ENCODE data around the gene CNBD2.

DNA sequence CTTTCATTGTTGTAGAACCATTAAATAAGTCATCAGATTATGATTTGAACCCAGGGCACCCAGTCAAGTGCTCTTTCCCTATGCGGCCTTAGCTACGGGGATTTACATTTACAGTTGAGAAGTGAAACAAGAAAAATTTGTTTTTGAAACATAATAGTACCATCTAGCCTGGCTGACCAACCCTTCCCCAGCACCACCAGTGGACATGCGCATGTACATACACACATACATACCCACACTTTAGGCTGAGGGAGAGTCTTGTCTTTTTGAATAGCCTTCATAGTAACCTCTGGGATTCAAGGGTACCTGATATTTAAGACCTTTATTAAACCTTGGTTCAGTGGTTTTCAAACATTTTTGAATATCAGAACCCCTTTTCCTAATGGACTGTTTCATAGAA is 47.9 kb upstream of the CNBD2 start:
- TF ChIP-seq, protein P1, sequence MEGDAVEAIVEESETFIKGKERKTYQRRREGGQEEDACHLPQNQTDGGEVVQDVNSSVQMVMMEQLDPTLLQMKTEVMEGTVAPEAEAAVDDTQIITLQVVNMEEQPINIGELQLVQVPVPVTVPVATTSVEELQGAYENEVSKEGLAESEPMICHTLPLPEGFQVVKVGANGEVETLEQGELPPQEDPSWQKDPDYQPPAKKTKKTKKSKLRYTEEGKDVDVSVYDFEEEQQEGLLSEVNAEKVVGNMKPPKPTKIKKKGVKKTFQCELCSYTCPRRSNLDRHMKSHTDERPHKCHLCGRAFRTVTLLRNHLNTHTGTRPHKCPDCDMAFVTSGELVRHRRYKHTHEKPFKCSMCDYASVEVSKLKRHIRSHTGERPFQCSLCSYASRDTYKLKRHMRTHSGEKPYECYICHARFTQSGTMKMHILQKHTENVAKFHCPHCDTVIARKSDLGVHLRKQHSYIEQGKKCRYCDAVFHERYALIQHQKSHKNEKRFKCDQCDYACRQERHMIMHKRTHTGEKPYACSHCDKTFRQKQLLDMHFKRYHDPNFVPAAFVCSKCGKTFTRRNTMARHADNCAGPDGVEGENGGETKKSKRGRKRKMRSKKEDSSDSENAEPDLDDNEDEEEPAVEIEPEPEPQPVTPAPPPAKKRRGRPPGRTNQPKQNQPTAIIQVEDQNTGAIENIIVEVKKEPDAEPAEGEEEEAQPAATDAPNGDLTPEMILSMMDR (IDR thresholded peaks at IDR 0.05) = no peak
- TF ChIP-seq EP300 (IDR thresholded peaks at IDR 0.05) (no peak), POLR2A (IDR thresholded peaks at IDR 0.05) (no peak), POLR2AphosphoS5 (IDR thresholded peaks at IDR 0.05) (no peak)

Measured in sigmoid colon (tissue), 4 donors.